ENCODE results near the gene PCDHA12. TPM values are rescaled to one million over a fixed set of nuclear protein-coding genes. Genes with fewer than 3 reads are reported as not detected.
A peak's percentile ranks its signal among the peaks of the same experiment; 100 is the strongest.

Gene PCDHA12
- total and polyA plus RNA-seq, 4 donors, result 0.01 to 0.08 TPM; not detected in 2

GRCh38 chr5:140857987-140858240 lies 17.2 kb upstream of the PCDHA12 start:
- 63% methylated on average over 22 of the region's 22 CpGs for WGBS
- Histone ChIP-seq H3K27me3 (ENCODE audit: control insufficient read depth in 4 of 4, insufficient read depth in 4 of 4, low read length in 3 of 4) (peaks cover 0 to 12% (median 4%) of the 10 kb centered on the region in 4 donors), H3K9me3 (ENCODE audit: control insufficient read depth in 4 of 4, low read length in 3 of 4) (peaks cover 23 to 37% (median 35%) of the 10 kb centered on the region in 4 donors), H3K36me3 (ENCODE audit: control insufficient read depth in 4 of 4, insufficient read depth in 3 of 4, low read depth in 1 of 4, low read length in 3 of 4) (peaks cover 0 to 4% (median 0%) of the 10 kb centered on the region in 4 donors), H3K27ac (ENCODE audit: low read depth in 1 of 2, low read length in 2 of 2) (no peak overlapping the region), H3K9ac (ENCODE audit: low read depth in 1 of 2, low read length in 2 of 2) (no peak overlapping the region), H3K4me3 (ENCODE audit: low read depth in 1 of 3, low read length in 3 of 3) (peak overlapping the region in 2 of 3 donors; percentile 18 to 30), H3K4me1 (ENCODE audit: control insufficient read depth in 4 of 4, insufficient read depth in 4 of 4, low read length in 3 of 4) (no peaks in the 10 kb centered on the region)
- no peak for DNase-seq (ENCODE audit: low spot score)
- no peak for TF ChIP-seq FOXA1 (IDR thresholded peaks at IDR 0.05)
- no peak for TF ChIP-seq RXRA (IDR thresholded peaks at IDR 0.05)
- TF ChIP-seq EGR1 (IDR thresholded peaks at IDR 0.05; ENCODE audit: low read depth in 2 of 2), result no peak
- TF ChIP-seq ZBTB33 (IDR thresholded peaks at IDR 0.05), result no peak
- no peak for TF ChIP-seq TAF1 (conservative IDR thresholded peaks at IDR 0.05)
- no peak for TF ChIP-seq GABPA (IDR thresholded peaks at IDR 0.05 in 1 of 2, conservative IDR thresholded peaks at IDR 0.05 in 1 of 2)
- TF ChIP-seq NR2F2 (IDR thresholded peaks at IDR 0.05), result no peak
- no peak for TF ChIP-seq HNF4G (IDR thresholded peaks at IDR 0.05)
- no peak for TF ChIP-seq SP1 (IDR thresholded peaks at IDR 0.05)
- no peak for TF ChIP-seq REST (IDR thresholded peaks at IDR 0.05)
- TF ChIP-seq ATF3 (IDR thresholded peaks at IDR 0.05), result no peak
- TF ChIP-seq HNF4A (conservative IDR thresholded peaks at IDR 0.05), result no peak
- TF ChIP-seq MAX (IDR thresholded peaks at IDR 0.05), result no peak
- TF ChIP-seq RAD21 (IDR thresholded peaks at IDR 0.05), result no peak
- TF ChIP-seq CTCF (IDR thresholded peaks at IDR 0.05; ENCODE audit: low read depth, low read length, missing input control), result no peak
- TF ChIP-seq JUND (IDR thresholded peaks at IDR 0.05), result no peak

Measured in liver (tissue), 9 donors.